ENCODE data around the gene SEC63.
"Not testable (repeated sequence)": the region's sequence is repeated elsewhere in the genome, so short reads cannot be mapped to it uniquely, and the experiment has no call there.

SEC63 gene

GRCh38 chr6:107943626-107944439 is 14.2 kb downstream of the SEC63 start:
- no peak for DNase-seq (ENCODE audit: low read depth, low spot score)
- in situ Hi-C loops (cut with HindIII; ENCODE audit: low sequenced_read_pairs): no loop called here

GRCh38 chr6:107942142-107942541 is 15.9 kb downstream of the SEC63 start:
- in situ Hi-C loops (cut with HindIII; ENCODE audit: low sequenced_read_pairs): no loop called here
- H3K4me3 ChIP-seq (ENCODE audit: low read depth, low read length): no peak overlapping the region
- DNase-seq (ENCODE audit: low read depth, low spot score): no peak
- no peak for TF ChIP-seq CTCF (IDR thresholded peaks at IDR 0.05; ENCODE audit: low read depth, low read length)

More at GRCh38 chr6:107943626-107944439, 14.2 kb downstream of the SEC63 start:
- no peak for TF ChIP-seq CTCF (IDR thresholded peaks at IDR 0.05; ENCODE audit: low read depth, low read length)
- no peak overlapping the region for H3K4me3 ChIP-seq (ENCODE audit: low read depth, low read length)

GRCh38 chr6:107941627-107942026 is 16.4 kb downstream of the SEC63 start:
- TF ChIP-seq CTCF (IDR thresholded peaks at IDR 0.05; ENCODE audit: low read depth, low read length): no peak
- in situ Hi-C loops (cut with HindIII; ENCODE audit: low sequenced_read_pairs): no loop called here
- no peak for DNase-seq (ENCODE audit: low read depth, low spot score)
- H3K4me3 ChIP-seq (ENCODE audit: low read depth, low read length): no peak overlapping the region

GRCh38 chr6:107941199-107941598 is 16.8 kb downstream of the SEC63 start:
- DNase-seq (ENCODE audit: low read depth, low spot score): no peak
- H3K4me3 ChIP-seq (ENCODE audit: low read depth, low read length): no peak overlapping the region
- in situ Hi-C loops (cut with HindIII; ENCODE audit: low sequenced_read_pairs): no loop called here
- no peak for TF ChIP-seq CTCF (IDR thresholded peaks at IDR 0.05; ENCODE audit: low read depth, low read length)

- DNase-seq (ENCODE audit: low read depth, low spot score); in situ Hi-C loops (cut with HindIII; ENCODE audit: low sequenced_read_pairs); H3K4me3 ChIP-seq (ENCODE audit: low read depth, low read length): not testable (repeated sequence)
Observed at GRCh38 chr6:107936910-107937292, 21.1 kb downstream of the SEC63 start.

GRCh38 chr6:107936162-107936909 is 21.7 kb downstream of the SEC63 start:
- H3K4me3 ChIP-seq (ENCODE audit: low read depth, low read length): no peak overlapping the region
- TF ChIP-seq CTCF (IDR thresholded peaks at IDR 0.05; ENCODE audit: low read depth, low read length): no peak
- no peak for DNase-seq (ENCODE audit: low read depth, low spot score)
- in situ Hi-C loops (cut with HindIII; ENCODE audit: low sequenced_read_pairs): no loop called here

GRCh38 chr6:107934229-107934628 is 23.8 kb downstream of the SEC63 start:
- in situ Hi-C loops (cut with HindIII; ENCODE audit: low sequenced_read_pairs): not testable (repeated sequence)

More at GRCh38 chr6:107934229-107934628, 23.8 kb downstream of the SEC63 start:
- not testable (repeated sequence) for H3K4me3 ChIP-seq (ENCODE audit: low read depth, low read length); DNase-seq (ENCODE audit: low read depth, low spot score)

Measured in astrocyte of the spinal cord (primary cell).